Caco-2 (cell line): ENCODE data around the gene SLC38A10. TPM values are rescaled to one million over a fixed set of nuclear protein-coding genes. Genes with fewer than 3 reads are reported as not detected.

Source experiments
- BruUV-seq: library from RNA; stranded (reverse); fragments of 400-500 nt; replicated peaks from 2 replicates; lab custom pipeline; 2021; lab: Mats Ljungman, UMichigan
- CTCF ChIA-PET: fragments of 300-600 bp; sonication (Branson Sonifier 250); formaldehyde crosslinking; loops from one replicate; lab custom pipeline; 2022; ENCODE audit warnings: antibody characterized with exemption; lab: Charles Lee
- POLR2A ChIA-PET: fragments of 300-600 bp; sonication (Branson Sonifier 250); formaldehyde crosslinking; loops from one replicate; lab custom pipeline; 2022; ENCODE audit warnings: antibody characterized with exemption; lab: Charles Lee
- DNase-seq, 2 experiments: peaks; one replicate each; pipeline versions ENCODE4 v3.0.0 to v3.0.0-alpha.2; 2020 to 2022
- H3K27me3 ChIP-seq: replicated peaks from 2 replicates; pipeline ENCODE4 v1.6.0; 2011; ENCODE audit warnings: low read length; ENCODE audit not compliant: control insufficient read depth, insufficient read depth
- H3K36me3 ChIP-seq: 2 replicates; pipeline ENCODE4 v1.5.1; 2011; ENCODE audit warnings: low read length; ENCODE audit not compliant: control insufficient read depth, insufficient read depth
- H3K4me1 ChIP-seq: fragments of 250-450 bp; sonication (Bioruptor Pico); 2 replicates; pipeline ENCODE4 v1.5.1; 2020; ENCODE audit warnings: mild to moderate bottlenecking
- H3K4me3 ChIP-seq: 2 replicates; pipeline ENCODE4 v1.5.1; 2011; ENCODE audit warnings: low read depth, mild to moderate bottlenecking, control low read depth, low read length
- H3K9me3 ChIP-seq: fragments of 250-450 bp; sonication (Bioruptor Pico); 2 replicates; pipeline ENCODE4 v1.5.1; 2020; ENCODE audit warnings: mild to moderate bottlenecking, moderate library complexity
- H3K27ac Mint-ChIP-seq: one replicate; pipeline ENCODE4 v1.8.0; 2022; ENCODE audit warnings: mixed read lengths; ENCODE audit not compliant: unreplicated experiment
- H3K27me3 Mint-ChIP-seq: one replicate; pipeline ENCODE4 v1.8.0; 2022; ENCODE audit warnings: mixed read lengths; ENCODE audit not compliant: insufficient read depth, unreplicated experiment
- H3K36me3 Mint-ChIP-seq: one replicate; pipeline ENCODE4 v1.8.0; 2022; ENCODE audit warnings: mild to moderate bottlenecking, mixed read lengths; ENCODE audit not compliant: insufficient read depth, unreplicated experiment
- H3K4me1 Mint-ChIP-seq: one replicate; pipeline ENCODE4 v1.8.0; 2022; ENCODE audit warnings: low read depth, mixed read lengths; ENCODE audit not compliant: unreplicated experiment
- H3K4me3 Mint-ChIP-seq: one replicate; pipeline ENCODE4 v1.8.0; 2022; ENCODE audit warnings: mild to moderate bottlenecking, moderate library complexity, mixed read lengths; ENCODE audit not compliant: unreplicated experiment
- H3K9me3 Mint-ChIP-seq: one replicate; pipeline ENCODE4 v1.8.0; 2022; ENCODE audit warnings: mixed read lengths; ENCODE audit not compliant: unreplicated experiment
- intact Hi-C: fragments of 100-400 bp; cut with micrococcal nuclease; formaldehyde crosslinking; loops from one replicate; pipeline ENCODE4 v1.10.0; 2022; ENCODE audit not compliant: unreplicated experiment
- total RNA-seq: library from RNA; stranded (reverse); gene quantifications from 2 replicates; pipeline ENCODE4 v1.2.3, GENCODE V29; 2022
- TF ChIP-seq, protein P1 (sequence below), 2 experiments: fragments of 200-600 bp in 1 of 2; IDR thresholded peaks; 1 replicate in 1 of 2; 2 replicates in 1 of 2; pipeline versions ENCODE4 v1.5.1 to v1.8.0; 2011 to 2022; ENCODE audit warnings: antibody characterized with exemption in 1 of 2, control low read depth in 1 of 2, inconsistent platforms in 1 of 2, low read depth in 1 of 2, low read length in 1 of 2, mild to moderate bottlenecking in 1 of 2, moderate library complexity in 1 of 2; ENCODE audit not compliant: insufficient read depth in 1 of 2, severe bottlenecking in 1 of 2, unreplicated experiment in 1 of 2

Gene SLC38A10
- total RNA-seq, 1 experiment from 2014 or later: 137 TPM

- ChIA-PET CTCF (no interaction called here), POLR2A (no interaction called here)
- Mint-ChIP-seq H3K27me3 (no peaks in the 10 kb centered on the region), H3K4me1 (peaks cover 6% of the 10 kb centered on the region), H3K9me3 (no peaks in the 10 kb centered on the region), H3K4me3 (no peak overlapping the region), H3K36me3 (peaks cover 76% of the 10 kb centered on the region), H3K27ac (no peak overlapping the region)
- Histone ChIP-seq H3K4me3 (no peak overlapping the region), H3K27me3 (no peaks in the 10 kb centered on the region), H3K9me3 (no peaks in the 10 kb centered on the region), H3K4me1 (peaks cover 5% of the 10 kb centered on the region; the same call in 1 of the 2 replicates), H3K36me3 (no peaks in the 10 kb centered on the region)
- no TSS peak for BruUV-seq
- TF ChIP-seq, protein P1, sequence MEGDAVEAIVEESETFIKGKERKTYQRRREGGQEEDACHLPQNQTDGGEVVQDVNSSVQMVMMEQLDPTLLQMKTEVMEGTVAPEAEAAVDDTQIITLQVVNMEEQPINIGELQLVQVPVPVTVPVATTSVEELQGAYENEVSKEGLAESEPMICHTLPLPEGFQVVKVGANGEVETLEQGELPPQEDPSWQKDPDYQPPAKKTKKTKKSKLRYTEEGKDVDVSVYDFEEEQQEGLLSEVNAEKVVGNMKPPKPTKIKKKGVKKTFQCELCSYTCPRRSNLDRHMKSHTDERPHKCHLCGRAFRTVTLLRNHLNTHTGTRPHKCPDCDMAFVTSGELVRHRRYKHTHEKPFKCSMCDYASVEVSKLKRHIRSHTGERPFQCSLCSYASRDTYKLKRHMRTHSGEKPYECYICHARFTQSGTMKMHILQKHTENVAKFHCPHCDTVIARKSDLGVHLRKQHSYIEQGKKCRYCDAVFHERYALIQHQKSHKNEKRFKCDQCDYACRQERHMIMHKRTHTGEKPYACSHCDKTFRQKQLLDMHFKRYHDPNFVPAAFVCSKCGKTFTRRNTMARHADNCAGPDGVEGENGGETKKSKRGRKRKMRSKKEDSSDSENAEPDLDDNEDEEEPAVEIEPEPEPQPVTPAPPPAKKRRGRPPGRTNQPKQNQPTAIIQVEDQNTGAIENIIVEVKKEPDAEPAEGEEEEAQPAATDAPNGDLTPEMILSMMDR (IDR thresholded peaks at IDR 0.05; ENCODE audit: insufficient read depth in 1 of 2, low read depth in 1 of 2, low read length in 1 of 2, severe bottlenecking in 1 of 2, unreplicated experiment in 1 of 2): no peak
- intact Hi-C loops: no loop called here
- no peak for DNase-seq
Observed at GRCh38 chr17:81242421-81243332, 52.4 kb downstream of the SLC38A10 start.

DNA sequence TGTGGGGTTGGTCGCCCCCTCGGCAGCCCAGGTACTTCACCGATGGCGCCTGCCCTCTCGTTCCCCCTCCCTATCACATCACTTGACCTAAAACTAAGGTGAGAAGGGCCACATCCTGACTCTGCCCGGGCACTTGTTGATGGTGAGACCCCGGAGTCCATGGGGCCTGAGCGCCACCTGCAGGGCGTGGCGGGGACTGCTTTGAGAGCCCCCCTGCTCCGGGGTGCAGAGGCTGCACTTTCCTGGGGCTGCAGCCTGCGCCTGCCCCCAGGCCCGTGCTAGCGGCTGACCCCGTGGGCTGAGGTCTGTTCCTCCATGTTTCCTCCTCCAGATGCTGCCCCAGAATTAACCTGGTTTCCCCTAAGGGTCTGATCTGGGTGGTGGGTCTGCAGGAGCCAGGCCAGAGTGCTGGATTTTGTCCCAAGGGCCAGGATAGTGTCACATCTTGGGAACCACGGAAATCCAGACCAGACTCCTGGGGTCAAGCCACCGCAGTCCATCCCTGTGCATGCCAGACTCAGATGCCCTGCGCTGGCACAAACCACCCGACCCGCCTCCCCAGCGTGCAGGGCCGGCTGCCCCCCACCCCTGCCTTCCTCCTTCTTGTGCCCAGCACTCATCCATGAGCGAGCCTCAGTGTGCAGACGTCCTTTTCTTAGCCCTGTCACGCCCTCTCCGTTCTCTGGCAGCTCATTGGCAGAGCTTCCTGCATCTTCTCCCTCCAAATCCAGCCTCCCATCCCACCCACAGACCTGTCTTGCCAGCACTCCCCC, 53.3 kb downstream of the SLC38A10 start:
- no peaks in the 10 kb centered on the region for H3K9me3 Mint-ChIP-seq
- no peaks in the 10 kb centered on the region for H3K27me3 ChIP-seq
- intact Hi-C loops: no loop called here
- no peaks in the 10 kb centered on the region for H3K27me3 Mint-ChIP-seq
- no peaks in the 10 kb centered on the region for H3K36me3 ChIP-seq
- peaks cover 6% of the 10 kb centered on the region for H3K4me1 Mint-ChIP-seq
- ChIA-PET CTCF (no interaction called here), POLR2A (no interaction called here)
- no TSS peak for BruUV-seq
- TF ChIP-seq, protein P1 (IDR thresholded peaks at IDR 0.05; ENCODE audit: insufficient read depth in 1 of 2, low read depth in 1 of 2, low read length in 1 of 2, severe bottlenecking in 1 of 2, unreplicated experiment in 1 of 2): peak; percentile 82 to 93
- H3K4me3 ChIP-seq: no peak overlapping the region
- peaks cover 69% of the 10 kb centered on the region for H3K36me3 Mint-ChIP-seq
- H3K9me3 ChIP-seq: no peaks in the 10 kb centered on the region
- H3K4me3 Mint-ChIP-seq: peak overlapping the region; percentile 42
- H3K27ac Mint-ChIP-seq: no peak overlapping the region
- DNase-seq: peak in 1 of 2 experiments; percentile 80
- peaks cover 6% of the 10 kb centered on the region; the same call in 1 of the 2 replicates for H3K4me1 ChIP-seq

GRCh38 chr17:81241203-81241602, 53.9 kb downstream of the SLC38A10 start:
- Mint-ChIP-seq H3K36me3 (peaks cover 63% of the 10 kb centered on the region), H3K4me1 (peaks cover 6% of the 10 kb centered on the region), H3K4me3 (peak overlapping the region; percentile 42), H3K9me3 (no peaks in the 10 kb centered on the region), H3K27ac (no peak overlapping the region), H3K27me3 (no peaks in the 10 kb centered on the region)
- TF ChIP-seq, protein P1 (IDR thresholded peaks at IDR 0.05; ENCODE audit: insufficient read depth in 1 of 2, low read depth in 1 of 2, low read length in 1 of 2, severe bottlenecking in 1 of 2, unreplicated experiment in 1 of 2): no peak
- Histone ChIP-seq H3K36me3 (no peaks in the 10 kb centered on the region), H3K27me3 (no peaks in the 10 kb centered on the region), H3K9me3 (no peaks in the 10 kb centered on the region), H3K4me1 (peaks cover 6% of the 10 kb centered on the region), H3K4me3 (no peak overlapping the region)
- ChIA-PET CTCF (interaction anchor here (0.6 kb wide), 2 partner anchors 88 to 332 kb away, joined by 3 to 4 read pairs; no protein-coding TSS in a partner anchor), POLR2A (no interaction called here)
- intact Hi-C loops: no loop called here
- no peak for DNase-seq
- no TSS peak for BruUV-seq
